ENCODE results near the gene RNF25. TPM values are rescaled to one million over a fixed set of nuclear protein-coding genes. Genes with fewer than 3 reads are reported as not detected.

RNF25 gene, protein sequence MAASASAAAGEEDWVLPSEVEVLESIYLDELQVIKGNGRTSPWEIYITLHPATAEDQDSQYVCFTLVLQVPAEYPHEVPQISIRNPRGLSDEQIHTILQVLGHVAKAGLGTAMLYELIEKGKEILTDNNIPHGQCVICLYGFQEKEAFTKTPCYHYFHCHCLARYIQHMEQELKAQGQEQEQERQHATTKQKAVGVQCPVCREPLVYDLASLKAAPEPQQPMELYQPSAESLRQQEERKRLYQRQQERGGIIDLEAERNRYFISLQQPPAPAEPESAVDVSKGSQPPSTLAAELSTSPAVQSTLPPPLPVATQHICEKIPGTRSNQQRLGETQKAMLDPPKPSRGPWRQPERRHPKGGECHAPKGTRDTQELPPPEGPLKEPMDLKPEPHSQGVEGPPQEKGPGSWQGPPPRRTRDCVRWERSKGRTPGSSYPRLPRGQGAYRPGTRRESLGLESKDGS
- total RNA-seq (2012; rRNA removed) (54.4 and 56.5 TPM in 2 replicates), polyA plus RNA-seq (2012; rRNA removed) (78.0 and 78.1 TPM in 2 replicates), Bru-seq, nascent RNA (percentile 76 among the genes with signal in this experiment), BruChase-seq, experiment 1, labeled RNA remaining after a 6-hour chase (percentile 68 among the genes with signal in this experiment), BruChase-seq, experiment 2, labeled RNA remaining after a 2-hour chase (percentile 68 among the genes with signal in this experiment)
- polyA plus RNA-seq (2012; cell fraction: cytosol; rRNA removed): 45.2 and 49.5 TPM in 2 replicates
- polyA plus RNA-seq (2012; cell fraction: nucleus; rRNA removed; ENCODE audit: low replicate concordance): 54.1 and 70.6 TPM in 2 replicates
- long read RNA-seq, transcript RNF25-201 (10 exons, 1,914 nt): major isoform, 23 of 36 reads
- long read RNA-seq, partial matches to known transcripts: 2 of 36 reads
- long read RNA-seq, other reads (novel, unspliced or antisense): 6 of 36 reads

DNA sequence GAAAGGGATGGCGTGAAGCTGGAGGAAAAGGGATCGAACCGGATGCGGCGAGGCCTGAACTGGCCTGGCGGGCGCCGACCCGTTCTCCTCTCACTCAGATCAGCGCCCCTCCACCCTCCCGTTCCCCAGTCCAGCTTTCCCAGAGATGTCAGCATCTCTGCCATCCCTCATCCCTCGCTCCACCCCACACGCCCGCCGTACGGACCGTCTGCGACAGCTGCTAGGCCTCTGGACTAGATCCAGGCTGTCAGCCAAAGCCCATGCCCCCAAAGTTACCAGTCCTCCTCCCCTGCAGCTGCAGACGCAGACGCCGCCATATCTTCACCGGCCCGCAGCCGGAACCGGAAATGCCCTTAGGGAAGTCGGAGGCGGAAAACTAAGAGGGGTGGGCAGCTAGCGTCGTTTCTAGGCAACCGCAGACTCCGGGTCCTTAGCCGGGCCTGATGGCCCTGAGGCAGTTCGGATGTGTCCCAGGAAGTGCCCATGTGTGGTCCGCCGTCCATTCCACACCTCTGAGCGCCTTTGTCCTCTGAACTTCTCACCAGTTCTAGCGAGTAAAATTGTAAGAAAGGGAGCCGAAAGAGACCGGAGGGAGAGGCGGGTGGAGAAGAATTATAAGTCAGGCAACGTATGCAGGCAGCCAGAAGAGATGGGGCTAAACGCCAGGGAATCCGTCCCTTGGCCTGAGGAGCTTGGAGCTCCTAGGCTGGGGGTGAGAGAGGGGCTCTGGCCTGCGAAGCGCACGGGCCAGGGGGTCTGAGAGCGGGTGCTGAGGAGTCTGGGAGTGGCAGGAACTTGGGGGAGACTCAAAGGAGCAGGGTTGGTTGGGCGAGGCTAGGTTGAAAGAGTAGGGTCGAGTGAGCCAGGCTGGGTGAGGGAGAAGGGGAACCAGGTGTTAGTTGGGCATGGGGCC lies at the start of gene RNF25, which contains the start of gene STK36:
Gene RNF25, minus strand, starts transcription at position 349 of the 913 bp plus-strand sequence. Its CDS starts 32 bp downstream, at position 317.
Gene STK36, plus strand, starts transcription at position 433 of the 913 bp plus-strand sequence. CDS start 744 bp downstream, outside the sequence.
- Histone ChIP-seq H3K27ac (ENCODE audit: insufficient read depth, low read length) (peak within 1 kb of the TSS; percentile 94), H3K27me3 (ENCODE audit: control insufficient read depth, insufficient read depth, low read length) (no peaks in the 10 kb centered on the region), H3K9me1 (ENCODE audit: insufficient read depth, low read length) (no peaks in the 10 kb centered on the region), H3K14ac (replicated peaks; ENCODE audit: low read depth, low read length) (peak within 1 kb of the TSS; percentile 87), H2BK5ac (ENCODE audit: low read depth, low read length, poor library complexity, severe bottlenecking) (peak within 1 kb of the TSS; percentile 84), H3K18ac (ENCODE audit: low read depth, low read length) (peak within 1 kb of the TSS; percentile 85), H2AFZ (replicated peaks; ENCODE audit: low read length, poor library complexity) (peak within 1 kb of the TSS; percentile 96), H3K4me1 (ENCODE audit: control insufficient read depth, insufficient read depth, low read length) (peaks cover 2% of the 10 kb centered on the region; the same call in 1 of the 2 replicates), H3K4me3 (ENCODE audit: insufficient read depth, low read depth, low read length) (peak within 1 kb of the TSS; percentile 75), H3K36me3 (ENCODE audit: control insufficient read depth, insufficient read depth, low read length) (peaks cover 14% of the 10 kb centered on the region), H3K4ac (ENCODE audit: low read depth, low read length) (peak within 1 kb of the TSS; percentile 78), H4K8ac (ENCODE audit: low read depth in 2 of 2, low read length in 2 of 2) (peak within 1 kb of the TSS; percentile 70 to 95), H2BK120ac (ENCODE audit: low read depth, low read length) (peak within 1 kb of the TSS; percentile 59), H2AK9ac (replicated peaks; ENCODE audit: low read depth, low read length, poor library complexity) (peak within 1 kb of the TSS; percentile 74), H4K91ac (ENCODE audit: insufficient read depth, low read depth, low read length) (peak within 1 kb of the TSS; percentile 93), H3K23ac (ENCODE audit: low read depth, low read length) (peak within 1 kb of the TSS; percentile 69; the same call in 1 of the 2 replicates), H2BK20ac (ENCODE audit: low read depth, low read length) (no peak within 1 kb of the TSS), H3K56ac (ENCODE audit: extremely low read depth, insufficient read depth, low read length) (peak within 1 kb of the TSS; percentile 96), H2AK5ac (ENCODE audit: low read depth, low read length) (peak within 1 kb of the TSS; percentile 62), H3K4me2 (ENCODE audit: low read depth, low read length) (peak within 1 kb of the TSS; percentile 81), H4K5ac (ENCODE audit: low read depth, low read length) (peak within 1 kb of the TSS; percentile 78), H3K9me3 (ENCODE audit: control insufficient read depth, insufficient read depth, low read length) (no peaks in the 10 kb centered on the region), H3K9ac (ENCODE audit: low read depth, low read length) (peak within 1 kb of the TSS; percentile 88), H4K20me1 (ENCODE audit: insufficient read depth, low read length) (peaks cover 13% of the 10 kb centered on the region; the same call in 1 of the 2 replicates), H2BK15ac (ENCODE audit: low read depth, low read length) (peak within 1 kb of the TSS; percentile 86; the same call in 1 of the 3 replicates), H3K79me1 (ENCODE audit: low read depth in 1 of 2, low read length in 2 of 2) (peaks cover 37 to 38% of the 10 kb centered on the region in 2 experiments)
- DNase-seq (peak; percentile 90), ATAC-seq (ENCODE audit: low read depth) (peak; percentile 98)
- WGBS, 2 experiments (ENCODE audit: extremely low coverage in 2 of 2, insufficient read length in 1 of 2): 0% methylated on average over 19 of the region's 49 CpGs; no CpG with 5 or more reads in 1 of the 2 experiments
- ChIA-PET CTCF (interaction anchor here (0.6 to 2.8 kb wide), 5 partner anchors 11 to 253 kb away, joined by 3 to 7 read pairs (median 3); partner anchors contain the start of genes TTLL4 and VIL1), POLR2A (ENCODE audit: unreplicated experiment) (interaction anchor here (0.6 kb wide), 1 partner anchor 36 kb away, joined by 3 read pairs; no protein-coding TSS in a partner anchor)
- dilution Hi-C loops (cut with HindIII; ENCODE audit: low sequenced_read_pairs, unreplicated experiment) (no loop called here), in situ Hi-C loops (cut with MboI; ENCODE audit: low sequenced_read_pairs) (no loop called here), intact Hi-C loops (cut with micrococcal nuclease) (loop anchor here (1.0 kb wide), 1 partner anchor 175 kb away; no protein-coding TSS in a partner anchor)
- TF ChIP-seq MXI1 (IDR thresholded peaks at IDR 0.05; ENCODE audit: borderline replicate concordance, low read depth, low read length) (peak; percentile 88), MAZ (IDR thresholded peaks at IDR 0.05; ENCODE audit: borderline replicate concordance, low read depth, low read length) (peak; percentile 57; the same call in 1 of the 2 replicates), SMC3 (IDR thresholded peaks at IDR 0.05; ENCODE audit: low read depth, low read length) (no peak), RAD21 (IDR thresholded peaks at IDR 0.05; ENCODE audit: low read length) (no peak), BHLHE40 (IDR thresholded peaks at IDR 0.05; ENCODE audit: low read depth, low read length) (no peak), POLR2A (IDR thresholded peaks at IDR 0.05; ENCODE audit: low read depth, low read length) (peak; percentile 76)
- TF ChIP-seq, protein P1, sequence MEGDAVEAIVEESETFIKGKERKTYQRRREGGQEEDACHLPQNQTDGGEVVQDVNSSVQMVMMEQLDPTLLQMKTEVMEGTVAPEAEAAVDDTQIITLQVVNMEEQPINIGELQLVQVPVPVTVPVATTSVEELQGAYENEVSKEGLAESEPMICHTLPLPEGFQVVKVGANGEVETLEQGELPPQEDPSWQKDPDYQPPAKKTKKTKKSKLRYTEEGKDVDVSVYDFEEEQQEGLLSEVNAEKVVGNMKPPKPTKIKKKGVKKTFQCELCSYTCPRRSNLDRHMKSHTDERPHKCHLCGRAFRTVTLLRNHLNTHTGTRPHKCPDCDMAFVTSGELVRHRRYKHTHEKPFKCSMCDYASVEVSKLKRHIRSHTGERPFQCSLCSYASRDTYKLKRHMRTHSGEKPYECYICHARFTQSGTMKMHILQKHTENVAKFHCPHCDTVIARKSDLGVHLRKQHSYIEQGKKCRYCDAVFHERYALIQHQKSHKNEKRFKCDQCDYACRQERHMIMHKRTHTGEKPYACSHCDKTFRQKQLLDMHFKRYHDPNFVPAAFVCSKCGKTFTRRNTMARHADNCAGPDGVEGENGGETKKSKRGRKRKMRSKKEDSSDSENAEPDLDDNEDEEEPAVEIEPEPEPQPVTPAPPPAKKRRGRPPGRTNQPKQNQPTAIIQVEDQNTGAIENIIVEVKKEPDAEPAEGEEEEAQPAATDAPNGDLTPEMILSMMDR (conservative IDR thresholded peaks at IDR 0.05; ENCODE audit: low read depth, low read length): no peak
- BruUV-seq (replicated peaks): no TSS peak
